Right atrium auricular region (tissue), 2 donors: ENCODE results near the gene AGFG2. TPM values are rescaled to one million over a fixed set of nuclear protein-coding genes. Genes with fewer than 3 reads are reported as not detected.

Source experiments
- DNase-seq: peaks from one replicate; pipeline ENCODE4 v3.0.0-alpha.2; 2019; ENCODE audit warnings: low spot score
- H3K27ac ChIP-seq, 2 donors: fragments of 200-600 bp; sonication (generic); 1 replicate in 1 of 2; 2 replicates in 1 of 2; pipeline ENCODE4 v1.5.1; 2016 to 2019
- H3K27me3 ChIP-seq, 2 donors: fragments of 200-600 bp; sonication (generic); one replicate each; pipeline versions ENCODE4 v1.5.1 to v1.6.0; 2017 to 2019
- H3K36me3 ChIP-seq: fragments of 200-600 bp; sonication (generic); one replicate; pipeline ENCODE4 v1.5.1; 2016
- H3K4me1 ChIP-seq, 2 donors: fragments of 200-600 bp; sonication (generic); one replicate each; pipeline versions ENCODE4 v1.5.1 to v1.6.0; 2017 to 2019
- H3K4me3 ChIP-seq, 2 donors: fragments of 200-600 bp; sonication (generic); 1 replicate in 1 of 2; 2 replicates in 1 of 2; pipeline ENCODE4 v1.5.1; 2017 to 2019; ENCODE audit warnings: mild to moderate bottlenecking in 1 of 2, moderate library complexity in 1 of 2
- H3K9me3 ChIP-seq, 2 donors: fragments of 200-600 bp; sonication (generic); one replicate each; pipeline ENCODE4 v1.5.1; 2019
- CTCF ChIP-seq, 2 donors: fragments of 200-600 bp; sonication (generic); IDR thresholded peaks; one replicate each; pipeline ENCODE4 v1.5.1; 2019; ENCODE audit warnings: antibody characterized with exemption in 2 of 2
- total RNA-seq, 2 donors: library from RNA; depleted of rRNA; stranded (reverse); fragments of >200 nt; gene quantifications; one replicate each; pipeline ENCODE4 v1.1.0, GENCODE V29; 2016

AGFG2 gene
- total RNA-seq, 2 donors from 2014 or later: 16.4 to 25.8 TPM

- Histone ChIP-seq H3K4me3 (no peak overlapping the region), H3K4me1 (peaks cover 0 to 64% of the 10 kb centered on the region in 2 donors), H3K36me3 (no peaks in the 10 kb centered on the region), H3K27me3 (no peaks in the 10 kb centered on the region), H3K9me3 (no peaks in the 10 kb centered on the region), H3K27ac (peak overlapping the region in 1 of 2 donors; percentile 85)
- no peak for TF ChIP-seq CTCF (IDR thresholded peaks at IDR 0.05)
- no peak for DNase-seq
These were observed 4.6 kb downstream of the AGFG2 start for GRCh38 chr7:100543586-100543985.

GRCh38 chr7:100544386-100544785 is 5.4 kb downstream of the AGFG2 start:
- no peaks in the 10 kb centered on the region for H3K9me3 ChIP-seq
- no peak overlapping the region for H3K4me3 ChIP-seq
- peak overlapping the region; percentile 85 to 88 for H3K27ac ChIP-seq
- no peaks in the 10 kb centered on the region for H3K27me3 ChIP-seq
- H3K36me3 ChIP-seq: no peaks in the 10 kb centered on the region
- no peak for TF ChIP-seq CTCF (IDR thresholded peaks at IDR 0.05)
- no peak for DNase-seq
- peaks cover 0 to 64% of the 10 kb centered on the region in 2 donors for H3K4me1 ChIP-seq

GRCh38 chr7:100544967-100545359 is 6.0 kb downstream of the AGFG2 start:
- no peak for TF ChIP-seq CTCF (IDR thresholded peaks at IDR 0.05)
- Histone ChIP-seq H3K4me1 (peaks cover 0 to 59% of the 10 kb centered on the region in 2 donors), H3K4me3 (no peak overlapping the region), H3K36me3 (no peaks in the 10 kb centered on the region), H3K27me3 (no peaks in the 10 kb centered on the region), H3K27ac (peak overlapping the region; percentile 85 to 88), H3K9me3 (no peaks in the 10 kb centered on the region)
- DNase-seq: no peak

GRCh38 chr7:100545360-100546128 is 6.5 kb downstream of the AGFG2 start:
- H3K4me1 ChIP-seq: peaks cover 0 to 53% of the 10 kb centered on the region in 2 donors
- no peaks in the 10 kb centered on the region for H3K9me3 ChIP-seq
- DNase-seq: peak; percentile 71
- TF ChIP-seq CTCF (IDR thresholded peaks at IDR 0.05): no peak
- H3K27me3 ChIP-seq: no peaks in the 10 kb centered on the region
- H3K27ac ChIP-seq: peak overlapping the region; percentile 85 to 88
- H3K4me3 ChIP-seq: no peak overlapping the region
- H3K36me3 ChIP-seq: no peaks in the 10 kb centered on the region

GRCh38 chr7:100546129-100546925 is 7.3 kb downstream of the AGFG2 start:
- H3K4me3 ChIP-seq: no peak overlapping the region
- no peaks in the 10 kb centered on the region for H3K27me3 ChIP-seq
- H3K4me1 ChIP-seq: peaks cover 0 to 53% of the 10 kb centered on the region in 2 donors
- DNase-seq: no peak
- no peaks in the 10 kb centered on the region for H3K36me3 ChIP-seq
- peak overlapping the region; percentile 85 to 88 for H3K27ac ChIP-seq
- no peak for TF ChIP-seq CTCF (IDR thresholded peaks at IDR 0.05)
- no peaks in the 10 kb centered on the region for H3K9me3 ChIP-seq
